DND-41 (cell line): ENCODE measurements around the gene MYLK3.

Experiments
- ATAC-seq: fragments of 200-7000 bp; cut with Tn5 transposase; 3 replicates; pipeline ENCODE4 v1.9.1; 2021; ENCODE audit warnings: low read depth; ENCODE audit not compliant: insufficient read depth
- DNase-seq: peaks from one replicate; pipeline ENCODE4 v3.0.0-alpha.2; 2020
- H2AFZ ChIP-seq: 2 replicates; pipeline ENCODE4 v1.6.0; 2012; ENCODE audit warnings: low read depth, low read length
- H3K27ac ChIP-seq: 2 replicates; pipeline ENCODE4 v1.5.1; 2012; ENCODE audit warnings: low read length, inconsistent platforms
- H3K27me3 ChIP-seq: fragments of 200-600 bp; sonication (generic); 2 replicates; pipeline ENCODE4 v1.6.0; 2012; ENCODE audit warnings: low read length, mild to moderate bottlenecking, inconsistent platforms; ENCODE audit not compliant: insufficient read depth, poor library complexity
- H3K36me3 ChIP-seq: 2 replicates; pipeline ENCODE4 v1.5.1; 2012; ENCODE audit warnings: low read length, inconsistent platforms; ENCODE audit not compliant: insufficient read depth
- H3K4me1 ChIP-seq: 2 replicates; pipeline ENCODE4 v1.5.1; 2012; ENCODE audit warnings: mild to moderate bottlenecking, low read length; ENCODE audit not compliant: insufficient read depth
- H3K4me2 ChIP-seq: 2 replicates; pipeline ENCODE4 v1.6.0; 2012; ENCODE audit warnings: mild to moderate bottlenecking, moderate library complexity, low read length, inconsistent platforms; ENCODE audit not compliant: insufficient read depth
- H3K4me3 ChIP-seq, 2 experiments: fragments of 200-600 bp in 1 of 2; shearing (Covaris generic) in 1 of 2; 2 replicates each; pipeline ENCODE4 v1.5.1; 2012 to 2016; ENCODE audit warnings: inconsistent platforms in 2 of 2, low read length in 2 of 2, mild to moderate bottlenecking in 2 of 2, low read depth in 1 of 2, moderate library complexity in 1 of 2
- H3K79me2 ChIP-seq: 2 replicates; pipeline ENCODE4 v1.6.0; 2012; ENCODE audit warnings: low read length, inconsistent platforms; ENCODE audit not compliant: insufficient read depth
- H3K9ac ChIP-seq: 2 replicates; pipeline ENCODE4 v1.6.0; 2012; ENCODE audit warnings: low read depth, mild to moderate bottlenecking, inconsistent platforms, low read length, moderate library complexity
- H3K9me3 ChIP-seq: 2 replicates; pipeline ENCODE4 v1.5.1; 2012; ENCODE audit warnings: low read length, moderate library complexity, mild to moderate bottlenecking, inconsistent platforms; ENCODE audit not compliant: insufficient read depth, severe bottlenecking
- H4K20me1 ChIP-seq: 2 replicates; pipeline ENCODE4 v1.6.0; 2012; ENCODE audit warnings: low read length; ENCODE audit not compliant: insufficient read depth
- EZH2 ChIP-seq: IDR thresholded peaks from 3 replicates; pipeline ENCODE4 v1.6.1; 2012; ENCODE audit warnings: borderline replicate concordance, low read depth, mild to moderate bottlenecking, moderate library complexity, low read length, inconsistent platforms; ENCODE audit not compliant: severe bottlenecking
- TF ChIP-seq, protein P1 (sequence below): IDR thresholded peaks from 2 replicates; pipeline ENCODE4 v1.5.1; 2012; ENCODE audit warnings: borderline replicate concordance, low read length, moderate library complexity, mild to moderate bottlenecking; ENCODE audit not compliant: poor library complexity, severe bottlenecking; ENCODE audit errors: extremely low read depth

Gene MYLK3

DNA sequence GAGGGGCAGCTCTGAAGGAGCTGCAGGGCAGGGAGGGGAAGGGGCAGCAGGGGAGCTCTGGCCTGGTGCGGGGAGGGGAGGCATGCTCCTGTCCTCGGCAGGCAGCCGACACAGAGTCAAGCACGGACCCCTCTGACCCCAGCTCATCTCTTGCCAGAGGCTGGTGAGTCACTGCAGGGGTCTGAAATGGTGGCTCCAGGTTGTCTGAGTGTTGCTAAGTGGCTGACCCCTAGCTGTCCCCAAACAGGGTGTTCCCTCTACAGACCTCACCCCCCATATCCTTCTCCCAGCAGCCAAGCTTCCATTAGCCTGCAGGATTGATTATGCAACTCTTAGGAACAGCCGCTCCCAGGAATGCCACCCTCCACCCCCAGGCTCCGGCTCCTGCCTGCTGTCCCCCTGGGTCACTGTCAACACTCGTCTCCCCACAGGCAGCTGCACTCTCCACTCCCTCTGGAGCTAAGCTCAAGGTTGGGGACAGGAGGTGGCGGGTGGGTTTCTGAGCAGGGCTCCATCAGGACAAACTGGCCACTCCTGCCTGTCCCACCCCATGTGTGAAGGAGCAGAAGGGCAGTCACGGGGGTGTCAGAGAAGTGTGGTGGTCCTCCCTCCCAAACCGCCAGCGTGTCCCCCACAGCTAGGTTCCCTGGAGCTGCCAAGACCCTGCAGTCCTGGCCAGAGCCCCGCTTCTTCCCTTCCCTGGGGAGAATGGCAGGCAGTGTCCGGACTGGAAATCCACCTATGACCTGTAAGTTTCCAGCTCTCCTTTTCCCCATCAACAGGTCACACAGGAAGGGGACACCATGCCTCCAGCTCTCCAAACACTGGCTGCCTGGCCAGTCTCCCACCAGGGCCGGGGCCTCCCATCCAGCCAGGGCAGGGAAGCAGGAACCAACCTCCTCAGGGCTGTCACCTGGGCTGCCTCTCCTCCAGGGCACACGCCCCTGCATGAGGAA is 1.0 kb downstream of the MYLK3 start:
- H3K4me3 ChIP-seq: no peak overlapping the region
- H3K27ac ChIP-seq: no peak overlapping the region
- TF ChIP-seq EZH2: no peak
- TF ChIP-seq, protein P1, sequence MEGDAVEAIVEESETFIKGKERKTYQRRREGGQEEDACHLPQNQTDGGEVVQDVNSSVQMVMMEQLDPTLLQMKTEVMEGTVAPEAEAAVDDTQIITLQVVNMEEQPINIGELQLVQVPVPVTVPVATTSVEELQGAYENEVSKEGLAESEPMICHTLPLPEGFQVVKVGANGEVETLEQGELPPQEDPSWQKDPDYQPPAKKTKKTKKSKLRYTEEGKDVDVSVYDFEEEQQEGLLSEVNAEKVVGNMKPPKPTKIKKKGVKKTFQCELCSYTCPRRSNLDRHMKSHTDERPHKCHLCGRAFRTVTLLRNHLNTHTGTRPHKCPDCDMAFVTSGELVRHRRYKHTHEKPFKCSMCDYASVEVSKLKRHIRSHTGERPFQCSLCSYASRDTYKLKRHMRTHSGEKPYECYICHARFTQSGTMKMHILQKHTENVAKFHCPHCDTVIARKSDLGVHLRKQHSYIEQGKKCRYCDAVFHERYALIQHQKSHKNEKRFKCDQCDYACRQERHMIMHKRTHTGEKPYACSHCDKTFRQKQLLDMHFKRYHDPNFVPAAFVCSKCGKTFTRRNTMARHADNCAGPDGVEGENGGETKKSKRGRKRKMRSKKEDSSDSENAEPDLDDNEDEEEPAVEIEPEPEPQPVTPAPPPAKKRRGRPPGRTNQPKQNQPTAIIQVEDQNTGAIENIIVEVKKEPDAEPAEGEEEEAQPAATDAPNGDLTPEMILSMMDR: no peak
- H3K27me3 ChIP-seq: no peaks in the 10 kb centered on the region
- ATAC-seq (no peak), DNase-seq (no peak)
- H3K9me3 ChIP-seq: no peaks in the 10 kb centered on the region
- H3K9ac ChIP-seq: no peak overlapping the region
- no peaks in the 10 kb centered on the region for H3K79me2 ChIP-seq
- no peaks in the 10 kb centered on the region for H3K4me1 ChIP-seq
- H3K36me3 ChIP-seq: no peaks in the 10 kb centered on the region
- no peak overlapping the region for H2AFZ ChIP-seq
- H3K4me2 ChIP-seq: no peak overlapping the region
- H4K20me1 ChIP-seq: no peaks in the 10 kb centered on the region

DNA sequence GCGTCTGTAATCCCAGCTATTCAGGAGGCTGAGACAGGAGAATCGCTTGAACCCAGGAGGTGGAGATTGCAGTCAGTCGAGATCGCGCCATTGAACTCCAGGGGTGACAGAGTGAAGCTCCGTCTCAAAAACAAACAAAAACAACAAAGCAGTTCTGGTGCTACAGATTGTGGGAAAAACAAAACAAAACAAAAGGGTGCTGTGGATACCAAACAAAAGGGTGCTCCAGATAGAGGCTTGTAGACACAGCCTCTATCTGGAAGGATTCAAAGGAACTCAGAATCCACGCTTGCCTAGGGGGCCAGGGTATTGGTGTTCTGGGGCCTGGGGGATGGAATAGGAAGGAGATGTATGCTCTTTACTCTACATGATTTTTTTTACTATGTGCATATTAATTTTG is 2.5 kb downstream of the MYLK3 start:
- H2AFZ ChIP-seq: no peak overlapping the region
- H3K4me3 ChIP-seq: no peak overlapping the region
- no peaks in the 10 kb centered on the region for H3K79me2 ChIP-seq
- no peak overlapping the region for H3K9ac ChIP-seq
- ATAC-seq: no peak
- H3K27ac ChIP-seq: no peak overlapping the region
- H3K4me1 ChIP-seq: no peaks in the 10 kb centered on the region
- H3K9me3 ChIP-seq: no peaks in the 10 kb centered on the region
- TF ChIP-seq, protein P1: no peak
- TF ChIP-seq EZH2: no peak
- no peak for DNase-seq
- H3K36me3 ChIP-seq: no peaks in the 10 kb centered on the region
- H3K27me3 ChIP-seq: no peaks in the 10 kb centered on the region
- H4K20me1 ChIP-seq: no peaks in the 10 kb centered on the region
- no peak overlapping the region for H3K4me2 ChIP-seq

DNA sequence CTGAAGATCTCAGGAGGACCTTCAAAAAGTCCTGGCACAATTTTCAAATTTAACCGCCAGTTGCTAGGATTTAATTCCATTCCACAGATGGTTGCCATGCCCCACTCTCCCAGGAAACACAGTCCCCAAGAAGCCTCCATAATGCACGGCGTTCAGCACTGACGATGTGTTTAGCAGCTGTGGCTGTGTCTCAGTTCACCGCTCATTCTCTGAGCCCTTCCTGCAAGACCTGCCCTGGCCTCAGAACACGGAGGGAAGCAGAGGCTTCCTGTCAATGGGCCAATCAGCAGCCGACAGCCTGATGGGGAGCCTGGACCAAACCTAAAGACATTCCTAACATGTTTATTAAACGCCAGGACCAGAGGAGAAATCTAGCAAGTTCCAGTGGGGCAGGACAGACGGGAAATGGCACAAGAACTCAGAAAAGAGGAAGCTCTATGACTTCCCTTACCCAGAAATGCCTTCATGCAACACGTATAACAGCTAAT is 4.9 kb downstream of the MYLK3 start:
- Histone ChIP-seq H3K27ac (no peak overlapping the region), H4K20me1 (no peaks in the 10 kb centered on the region), H3K4me1 (no peaks in the 10 kb centered on the region), H3K36me3 (no peaks in the 10 kb centered on the region), H3K9me3 (no peaks in the 10 kb centered on the region), H3K4me2 (no peak overlapping the region), H3K9ac (no peak overlapping the region), H3K79me2 (no peaks in the 10 kb centered on the region), H2AFZ (no peak overlapping the region), H3K4me3 (no peak overlapping the region), H3K27me3 (no peaks in the 10 kb centered on the region)
- TF ChIP-seq EZH2: no peak
- ATAC-seq: no peak
- DNase-seq: no peak

DNA sequence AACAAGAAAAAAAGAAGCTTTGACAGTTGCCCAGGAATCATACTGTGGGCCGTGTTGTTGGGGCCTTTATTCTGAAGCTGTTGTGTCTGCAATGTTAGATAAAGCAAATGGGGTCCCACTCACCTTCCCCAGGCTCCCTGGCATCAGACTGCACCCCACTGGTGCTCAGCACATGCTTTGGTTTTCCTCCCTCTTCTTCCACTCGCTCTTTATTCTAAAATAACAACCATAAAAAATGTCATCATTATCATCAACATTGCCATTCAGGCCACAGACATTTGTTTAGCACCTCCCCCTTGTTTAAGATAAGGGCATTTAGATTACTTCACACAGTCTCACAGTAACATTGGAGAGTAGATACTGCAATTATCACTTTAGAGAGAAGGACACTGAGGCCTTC is 8.2 kb downstream of the MYLK3 start:
- Histone ChIP-seq H4K20me1 (no peaks in the 10 kb centered on the region), H3K4me1 (no peaks in the 10 kb centered on the region), H3K27ac (no peak overlapping the region), H2AFZ (no peak overlapping the region), H3K9ac (no peak overlapping the region), H3K4me3 (no peak overlapping the region), H3K9me3 (no peaks in the 10 kb centered on the region), H3K79me2 (no peaks in the 10 kb centered on the region), H3K27me3 (no peaks in the 10 kb centered on the region), H3K36me3 (no peaks in the 10 kb centered on the region), H3K4me2 (no peak overlapping the region)
- no peak for ATAC-seq
- no peak for TF ChIP-seq EZH2
- TF ChIP-seq, protein P1: no peak
- no peak for DNase-seq
